Measurements from ENCODE around the gene MCM9. TPM values are rescaled to one million over a fixed set of nuclear protein-coding genes. Genes with fewer than 3 reads are reported as not detected.
A peak's percentile ranks its signal among the peaks of the same experiment; 100 is the strongest.

Gene MCM9
- total and polyA plus RNA-seq, 2 of the 13 experiments (the other 11 are each of a cell fraction or from before 2014, with no cell fraction given): 3.8 to 17.2 TPM

- CTCF ChIA-PET (ENCODE audit: low intra/inter-chr PET ratio, low total read pairs): no interaction called here
- WGBS (ENCODE audit: low lambda C conversion rate): 91% methylated on average over 2 of the region's 2 CpGs
- no peaks in the 10 kb centered on the region for H4K20me1 ChIP-seq (ENCODE audit: insufficient read depth, low read length)
- H3K4me3 ChIP-seq (replicated peaks in 1 of 3; ENCODE audit: insufficient read depth in 1 of 3, low read depth in 2 of 3, low read length in 3 of 3): no peak overlapping the region
- no peak overlapping the region for H3K9ac ChIP-seq (ENCODE audit: insufficient read depth, low read depth, low read length)
- H3K4me1 ChIP-seq (ENCODE audit: insufficient read depth, low read length): no peaks in the 10 kb centered on the region
- H3K27me3 ChIP-seq (ENCODE audit: control insufficient read depth in 1 of 2, insufficient read depth in 2 of 2, low read length in 2 of 2): no peaks in the 10 kb centered on the region
- TF ChIP-seq EP300 (IDR thresholded peaks at IDR 0.05; ENCODE audit: low read depth in 2 of 2, low read length in 2 of 2): no peak
- TF ChIP-seq EP300 (CRISPR knock-in tag; IDR thresholded peaks at IDR 0.05; ENCODE audit: borderline replicate concordance): no peak
- no peak for TF ChIP-seq ZMYM2 (CRISPR knock-in tag; IDR thresholded peaks at IDR 0.05)
- TF ChIP-seq FOXA1 (IDR thresholded peaks at IDR 0.05): no peak
- TF ChIP-seq FOXA1 (CRISPR knock-in tag; IDR thresholded peaks at IDR 0.05): no peak
- peak in 1 of 2 experiments; percentile 19; a peak in 1 of 4 replicates for TF ChIP-seq MAFK (conservative IDR thresholded peaks at IDR 0.05 in 1 of 2, IDR thresholded peaks at IDR 0.05 in 1 of 2; ENCODE audit: low read length in 2 of 2)
- no peak overlapping the region for H3K4me2 ChIP-seq (ENCODE audit: low read depth, low read length)
- intact Hi-C loops (cut with micrococcal nuclease; ENCODE audit: unreplicated experiment): no loop called here
- ATAC-seq (no peak), FAIRE-seq (no peak), DNase-seq (ENCODE audit: low spot score) (no peak)
- in situ Hi-C loops (cut with HindIII; ENCODE audit: extremely low pct_ligation_motif_present, low pct_unique_long_range_greater_than_20kb): no loop called here
- H3K79me2 ChIP-seq (ENCODE audit: insufficient read depth, low read length): no peaks in the 10 kb centered on the region
- H3K36me3 ChIP-seq (replicated peaks in 1 of 2; ENCODE audit: control insufficient read depth in 1 of 2, insufficient read depth in 2 of 2, low read length in 2 of 2): no peaks in the 10 kb centered on the region
- H3K9me3 ChIP-seq (ENCODE audit: low read length): no peaks in the 10 kb centered on the region
- POLR2A ChIA-PET: no interaction called here
- H3K27ac ChIP-seq (ENCODE audit: extremely low read length, insufficient read depth, low read length): no peak overlapping the region
- BruUV-seq (replicated peaks): no TSS peak
- no peak overlapping the region for H2AFZ ChIP-seq (ENCODE audit: low read length)
These were observed 17.7 kb upstream of the MCM9 start for GRCh38 chr6:118952683-118953082.

GRCh38 chr6:118945217-118945616 lies 10.3 kb upstream of the MCM9 start:
- TF ChIP-seq ZSCAN31 (CRISPR knock-in tag; IDR thresholded peaks at IDR 0.05; ENCODE audit: low read depth) (no peak), E2F5 (CRISPR knock-in tag; conservative IDR thresholded peaks at IDR 0.05) (no peak), TCF7L2 (IDR thresholded peaks at IDR 0.05; ENCODE audit: low read depth, low read length) (no peak), FOXP4 (CRISPR knock-in tag; IDR thresholded peaks at IDR 0.05) (no peak), ZNF33A (CRISPR knock-in tag; IDR thresholded peaks at IDR 0.05; ENCODE audit: borderline replicate concordance) (no peak), RFX1 (IDR thresholded peaks at IDR 0.05) (no peak), SMARCE1 (IDR thresholded peaks at IDR 0.05; ENCODE audit: borderline replicate concordance) (no peak), ZNF160 (CRISPR knock-in tag; IDR thresholded peaks at IDR 0.05) (peak; percentile 95)

More at GRCh38 chr6:118945217-118945616, 10.3 kb upstream of the MCM9 start:
- Histone ChIP-seq H4K20me1 (ENCODE audit: insufficient read depth, low read length) (no peaks in the 10 kb centered on the region), H2AFZ (ENCODE audit: low read length) (no peak overlapping the region), H3K27me3 (ENCODE audit: control insufficient read depth in 1 of 2, insufficient read depth in 2 of 2, low read length in 2 of 2) (no peaks in the 10 kb centered on the region), H3K36me3 (replicated peaks in 1 of 2; ENCODE audit: control insufficient read depth in 1 of 2, insufficient read depth in 2 of 2, low read length in 2 of 2) (no peaks in the 10 kb centered on the region), H3K9ac (ENCODE audit: insufficient read depth, low read depth, low read length) (no peak overlapping the region), H3K79me2 (ENCODE audit: insufficient read depth, low read length) (no peaks in the 10 kb centered on the region), H3K9me3 (ENCODE audit: low read length) (peaks cover 18% of the 10 kb centered on the region), H3K4me2 (ENCODE audit: low read depth, low read length) (no peak overlapping the region), H3K27ac (ENCODE audit: extremely low read length, insufficient read depth, low read length) (no peak overlapping the region), H3K4me3 (replicated peaks in 1 of 3; ENCODE audit: insufficient read depth in 1 of 3, low read depth in 2 of 3, low read length in 3 of 3) (no peak overlapping the region), H3K4me1 (ENCODE audit: insufficient read depth, low read length) (no peaks in the 10 kb centered on the region)
- ChIA-PET CTCF (ENCODE audit: low intra/inter-chr PET ratio, low total read pairs) (no interaction called here), POLR2A (no interaction called here)
- DNase-seq (ENCODE audit: low spot score) (no peak), FAIRE-seq (no peak), ATAC-seq (no peak)
- intact Hi-C loops (cut with micrococcal nuclease; ENCODE audit: unreplicated experiment): no loop called here
- BruUV-seq (replicated peaks): no TSS peak
- in situ Hi-C loops (cut with HindIII; ENCODE audit: extremely low pct_ligation_motif_present, low pct_unique_long_range_greater_than_20kb): no loop called here
